Loucy (cell line): ENCODE measurements around the gene KCNQ4.

Experiments
- EZH2phosphoT487 ChIP-seq: fragments of 200-600 bp; IDR thresholded peaks from 2 replicates; pipeline ENCODE4 v1.6.1; 2018; ENCODE audit warnings: antibody characterized with exemption, mild to moderate bottlenecking, moderate library complexity, borderline replicate concordance
- TF ChIP-seq, protein P1 (sequence below): fragments of 200-600 bp; sonication (generic); conservative IDR thresholded peaks from 2 replicates; pipeline ENCODE4 v1.5.1; 2014; ENCODE audit warnings: mild to moderate bottlenecking, antibody characterized with exemption, low read length

DNA sequence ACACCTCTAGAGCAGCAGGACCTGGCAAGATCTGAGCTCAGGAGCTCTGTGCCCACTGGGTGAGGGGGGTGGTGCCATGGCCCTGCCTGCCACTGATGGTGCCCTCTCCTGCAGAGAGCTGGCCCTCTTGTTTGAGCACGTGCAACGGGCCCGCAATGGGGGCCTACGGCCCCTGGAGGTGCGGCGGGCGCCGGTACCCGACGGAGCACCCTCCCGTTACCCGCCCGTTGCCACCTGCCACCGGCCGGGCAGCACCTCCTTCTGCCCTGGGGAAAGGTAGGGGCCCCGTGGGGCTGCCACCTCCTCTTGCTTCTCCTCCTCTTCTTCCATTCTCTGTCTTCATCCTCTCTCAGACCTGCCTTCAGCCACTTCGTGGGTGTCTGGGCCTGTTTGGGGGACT, 40.4 kb downstream of the KCNQ4 start:
- TF ChIP-seq, protein P1, sequence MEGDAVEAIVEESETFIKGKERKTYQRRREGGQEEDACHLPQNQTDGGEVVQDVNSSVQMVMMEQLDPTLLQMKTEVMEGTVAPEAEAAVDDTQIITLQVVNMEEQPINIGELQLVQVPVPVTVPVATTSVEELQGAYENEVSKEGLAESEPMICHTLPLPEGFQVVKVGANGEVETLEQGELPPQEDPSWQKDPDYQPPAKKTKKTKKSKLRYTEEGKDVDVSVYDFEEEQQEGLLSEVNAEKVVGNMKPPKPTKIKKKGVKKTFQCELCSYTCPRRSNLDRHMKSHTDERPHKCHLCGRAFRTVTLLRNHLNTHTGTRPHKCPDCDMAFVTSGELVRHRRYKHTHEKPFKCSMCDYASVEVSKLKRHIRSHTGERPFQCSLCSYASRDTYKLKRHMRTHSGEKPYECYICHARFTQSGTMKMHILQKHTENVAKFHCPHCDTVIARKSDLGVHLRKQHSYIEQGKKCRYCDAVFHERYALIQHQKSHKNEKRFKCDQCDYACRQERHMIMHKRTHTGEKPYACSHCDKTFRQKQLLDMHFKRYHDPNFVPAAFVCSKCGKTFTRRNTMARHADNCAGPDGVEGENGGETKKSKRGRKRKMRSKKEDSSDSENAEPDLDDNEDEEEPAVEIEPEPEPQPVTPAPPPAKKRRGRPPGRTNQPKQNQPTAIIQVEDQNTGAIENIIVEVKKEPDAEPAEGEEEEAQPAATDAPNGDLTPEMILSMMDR = no peak
- no peak for TF ChIP-seq EZH2phosphoT487
